Effector memory CD8-positive, alpha-beta T cell (primary cell): ENCODE measurements around the gene ZNF688.
A peak's percentile ranks its signal among the peaks of the same experiment; 100 is the strongest.

Experiments
- ATAC-seq: fragments of 150-1000 bp; cut with Tn5 transposase; replicated peaks from 2 replicates; pipeline ENCODE4 v1.10.0; 2021; ENCODE audit warnings: mild to moderate bottlenecking, moderate library complexity
- DNase-seq, 3 experiments: peaks; one replicate each; pipeline ENCODE4 v3.0.0; 2021
- H3K27ac Mint-ChIP-seq, 2 donors: one replicate each; pipeline ENCODE4 v1.8.0; 2022; ENCODE audit warnings: mild to moderate bottlenecking in 2 of 2, mixed read lengths in 2 of 2, moderate library complexity in 2 of 2
- H3K27me3 Mint-ChIP-seq, 2 donors: one replicate each; pipeline ENCODE4 v1.8.0; 2022; ENCODE audit warnings: mixed read lengths in 2 of 2
- H3K36me3 Mint-ChIP-seq: one replicate; pipeline ENCODE4 v1.8.0; 2022; ENCODE audit warnings: mild to moderate bottlenecking, moderate library complexity, mixed read lengths; ENCODE audit not compliant: insufficient read depth
- H3K4me1 Mint-ChIP-seq, 2 donors: one replicate each; pipeline ENCODE4 v1.8.0; 2022; ENCODE audit warnings: low read depth in 2 of 2, mixed read lengths in 2 of 2
- H3K4me3 Mint-ChIP-seq, 2 donors: one replicate each; pipeline ENCODE4 v1.8.0; 2022; ENCODE audit warnings: mild to moderate bottlenecking in 2 of 2, mixed read lengths in 2 of 2, moderate library complexity in 2 of 2
- H3K9me3 Mint-ChIP-seq, 2 donors: one replicate each; pipeline ENCODE4 v1.8.0; 2022; ENCODE audit warnings: mixed read lengths in 2 of 2

The ZNF688 gene

GRCh38 chr16:30558789-30559377 is 12.6 kb downstream of the ZNF688 start:
- ATAC-seq (no peak), DNase-seq (no peak)
- Mint-ChIP-seq H3K4me1 (peaks cover 17 to 28% of the 10 kb centered on the region in 2 donors), H3K27me3 (no peaks in the 10 kb centered on the region), H3K27ac (peak overlapping the region; percentile 89 to 93), H3K9me3 (no peaks in the 10 kb centered on the region), H3K4me3 (peak overlapping the region; percentile 84 to 86), H3K36me3 (peaks cover 38% of the 10 kb centered on the region)

- Mint-ChIP-seq H3K36me3 (peaks cover 39% of the 10 kb centered on the region), H3K27me3 (no peaks in the 10 kb centered on the region), H3K27ac (peak within 1 kb of the TSS; percentile 89 to 93), H3K9me3 (no peaks in the 10 kb centered on the region), H3K4me3 (peak within 1 kb of the TSS; percentile 84 to 86), H3K4me1 (peaks cover 22 to 32% of the 10 kb centered on the region in 2 donors)
- ATAC-seq (peak; percentile 92), DNase-seq (peak; percentile 93 to 95 (median 95))
Measured at GRCh38 chr16:30557957-30558788, 13.3 kb downstream of the ZNF688 start, which contains the start of gene ZNF764. ZNF764 (minus strand) TSS chr16:30558374; CDS start chr16:30558182, 192 bp downstream.

- ATAC-seq (no peak), DNase-seq (no peak)
- Mint-ChIP-seq H3K4me3 (peak overlapping the region; percentile 84 to 86), H3K9me3 (no peaks in the 10 kb centered on the region), H3K36me3 (peaks cover 39% of the 10 kb centered on the region), H3K4me1 (peaks cover 28 to 37% of the 10 kb centered on the region in 2 donors), H3K27me3 (no peaks in the 10 kb centered on the region), H3K27ac (peak overlapping the region; percentile 89 to 93)
Measured at GRCh38 chr16:30557707-30557956, 13.9 kb downstream of the ZNF688 start.

- Mint-ChIP-seq H3K27me3 (no peaks in the 10 kb centered on the region), H3K4me3 (peak overlapping the region; percentile 84 to 86), H3K27ac (peak overlapping the region in 1 of 2 donors; percentile 89), H3K4me1 (peaks cover 42 to 43% of the 10 kb centered on the region in 2 donors), H3K36me3 (peaks cover 40% of the 10 kb centered on the region), H3K9me3 (no peaks in the 10 kb centered on the region)
- ATAC-seq (no peak), DNase-seq (no peak)
Measured at GRCh38 chr16:30556125-30556473, 15.4 kb downstream of the ZNF688 start.

GRCh38 chr16:30555315-30556124 is 16.0 kb downstream of the ZNF688 start:
- no peaks in the 10 kb centered on the region for H3K27me3 Mint-ChIP-seq
- H3K4me1 Mint-ChIP-seq: peaks cover 43 to 46% of the 10 kb centered on the region in 2 donors
- ATAC-seq: no peak
- H3K36me3 Mint-ChIP-seq: peaks cover 42% of the 10 kb centered on the region
- no peak for DNase-seq
- peak overlapping the region; percentile 84 to 86 for H3K4me3 Mint-ChIP-seq
- H3K9me3 Mint-ChIP-seq: no peaks in the 10 kb centered on the region
- peak overlapping the region in 1 of 2 donors; percentile 89 for H3K27ac Mint-ChIP-seq

- Mint-ChIP-seq H3K4me3 (no peak overlapping the region), H3K36me3 (peaks cover 42% of the 10 kb centered on the region), H3K27ac (peak overlapping the region; percentile 19 to 89), H3K27me3 (no peaks in the 10 kb centered on the region), H3K4me1 (peaks cover 43 to 46% of the 10 kb centered on the region in 2 donors), H3K9me3 (no peaks in the 10 kb centered on the region)
- ATAC-seq (no peak), DNase-seq (no peak)
Measured at GRCh38 chr16:30554557-30555314, 16.8 kb downstream of the ZNF688 start.

- Mint-ChIP-seq H3K36me3 (peaks cover 38% of the 10 kb centered on the region), H3K27ac (peak overlapping the region; percentile 19 to 94), H3K27me3 (no peaks in the 10 kb centered on the region), H3K4me1 (peaks cover 40 to 41% of the 10 kb centered on the region in 2 donors), H3K9me3 (no peaks in the 10 kb centered on the region), H3K4me3 (peak overlapping the region; percentile 3 to 12)
- ATAC-seq: no peak
- no peak for DNase-seq
Measured at GRCh38 chr16:30553393-30553899, 18.1 kb downstream of the ZNF688 start.

- peak overlapping the region; percentile 68 to 74 for H3K4me3 Mint-ChIP-seq
- peaks cover 40% of the 10 kb centered on the region in 2 donors for H3K4me1 Mint-ChIP-seq
Measured at GRCh38 chr16:30552956-30553355, 18.6 kb downstream of the ZNF688 start.

GRCh38 chr16:30551781-30552180 is 19.7 kb downstream of the ZNF688 start:
- peak overlapping the region; percentile 68 to 74 for H3K4me3 Mint-ChIP-seq
- H3K27me3 Mint-ChIP-seq: no peaks in the 10 kb centered on the region
- no peaks in the 10 kb centered on the region for H3K9me3 Mint-ChIP-seq
- DNase-seq: peak; percentile 65 to 70 (median 69)
- ATAC-seq: peak; percentile 93
- H3K4me1 Mint-ChIP-seq: peaks cover 40 to 43% of the 10 kb centered on the region in 2 donors
- H3K36me3 Mint-ChIP-seq: peaks cover 25% of the 10 kb centered on the region
- H3K27ac Mint-ChIP-seq: peak overlapping the region; percentile 84 to 94

More at GRCh38 chr16:30552956-30553355, 18.6 kb downstream of the ZNF688 start:
- no peaks in the 10 kb centered on the region for H3K27me3 Mint-ChIP-seq
- ATAC-seq (no peak), DNase-seq (no peak)
- H3K27ac Mint-ChIP-seq: peak overlapping the region; percentile 84 to 94
- no peaks in the 10 kb centered on the region for H3K9me3 Mint-ChIP-seq
- peaks cover 33% of the 10 kb centered on the region for H3K36me3 Mint-ChIP-seq

GRCh38 chr16:30548416-30549253 is 22.9 kb downstream of the ZNF688 start:
- Mint-ChIP-seq H3K27ac (peak overlapping the region; percentile 19 to 44), H3K27me3 (no peaks in the 10 kb centered on the region), H3K36me3 (peaks cover 3% of the 10 kb centered on the region), H3K4me1 (peaks cover 35 to 38% of the 10 kb centered on the region in 2 donors), H3K4me3 (no peak overlapping the region), H3K9me3 (no peaks in the 10 kb centered on the region)
- no peak for ATAC-seq
- no peak for DNase-seq

- ATAC-seq (no peak), DNase-seq (no peak)
- Mint-ChIP-seq H3K27ac (no peak overlapping the region), H3K4me3 (no peak overlapping the region), H3K36me3 (peaks cover 2% of the 10 kb centered on the region), H3K9me3 (no peaks in the 10 kb centered on the region), H3K27me3 (no peaks in the 10 kb centered on the region), H3K4me1 (peaks cover 13 to 14% of the 10 kb centered on the region in 2 donors)
Measured at GRCh38 chr16:30546115-30546514, 25.4 kb downstream of the ZNF688 start.

GRCh38 chr16:30543067-30543466 is 28.4 kb downstream of the ZNF688 start:
- H3K4me1 Mint-ChIP-seq: peaks cover 8 to 10% of the 10 kb centered on the region in 2 donors

More at GRCh38 chr16:30543067-30543466, 28.4 kb downstream of the ZNF688 start:
- Mint-ChIP-seq H3K9me3 (no peaks in the 10 kb centered on the region), H3K27me3 (no peaks in the 10 kb centered on the region), H3K36me3 (peaks cover 6% of the 10 kb centered on the region), H3K4me3 (no peak overlapping the region), H3K27ac (no peak overlapping the region)
- ATAC-seq (no peak), DNase-seq (no peak)
